Measurements from ENCODE around the gene CTIF.

CTIF gene

GRCh38 chr18:48827291-48828193, 288.7 kb downstream of the CTIF start:
- peak; percentile 73 for DNase-seq (ENCODE audit: extremely low read depth, low read depth)
- peak overlapping the region; percentile 6 for H3K4me3 ChIP-seq (replicated peaks; ENCODE audit: low read depth, low read length)

GRCh38 chr18:48828194-48828545, 289.3 kb downstream of the CTIF start:
- no peak for DNase-seq (ENCODE audit: extremely low read depth, low read depth)
- no peak overlapping the region; the same call in 1 of the 2 replicates for H3K4me3 ChIP-seq (replicated peaks; ENCODE audit: low read depth, low read length)
- TF ChIP-seq CTCF (IDR thresholded peaks at IDR 0.05; ENCODE audit: low read depth, low read length, missing control alignments) = no peak

More at GRCh38 chr18:48827291-48828193, 288.7 kb downstream of the CTIF start:
- TF ChIP-seq CTCF (IDR thresholded peaks at IDR 0.05; ENCODE audit: low read depth, low read length, missing control alignments) = no peak

- DNase-seq (ENCODE audit: extremely low read depth, low read depth) = no peak
- no peak overlapping the region for H3K4me3 ChIP-seq (replicated peaks; ENCODE audit: low read depth, low read length)
- TF ChIP-seq CTCF (IDR thresholded peaks at IDR 0.05; ENCODE audit: low read depth, low read length, missing control alignments) = no peak
Observed at GRCh38 chr18:48828691-48829442, 290.0 kb downstream of the CTIF start.

- DNase-seq (ENCODE audit: extremely low read depth, low read depth) = no peak
- TF ChIP-seq CTCF (IDR thresholded peaks at IDR 0.05; ENCODE audit: low read depth, low read length, missing control alignments) = no peak
- H3K4me3 ChIP-seq (replicated peaks; ENCODE audit: low read depth, low read length) = no peak overlapping the region
Observed at GRCh38 chr18:48829443-48830149, 290.8 kb downstream of the CTIF start.

- DNase-seq (ENCODE audit: extremely low read depth, low read depth) = no peak
- TF ChIP-seq CTCF (IDR thresholded peaks at IDR 0.05; ENCODE audit: low read depth, low read length, missing control alignments) = no peak
- no peak overlapping the region for H3K4me3 ChIP-seq (replicated peaks; ENCODE audit: low read depth, low read length)
Observed at GRCh38 chr18:48831113-48831759, 292.4 kb downstream of the CTIF start.

- DNase-seq (ENCODE audit: extremely low read depth, low read depth) = no peak
- H3K4me3 ChIP-seq (replicated peaks; ENCODE audit: low read depth, low read length) = no peak overlapping the region
- TF ChIP-seq CTCF (IDR thresholded peaks at IDR 0.05; ENCODE audit: low read depth, low read length, missing control alignments) = no peak
Observed at GRCh38 chr18:48831802-48832201, 293.0 kb downstream of the CTIF start.

Measured in HFF-Myc (cell line).